ENCODE measurements around the gene TSGA10. TPM values are rescaled to one million over a fixed set of nuclear protein-coding genes. Genes with fewer than 3 reads are reported as not detected.
"Not testable (repeated sequence)": the region's sequence is repeated elsewhere in the genome, so short reads cannot be mapped to it uniquely, and the experiment has no call there.

Gene TSGA10, protein sequence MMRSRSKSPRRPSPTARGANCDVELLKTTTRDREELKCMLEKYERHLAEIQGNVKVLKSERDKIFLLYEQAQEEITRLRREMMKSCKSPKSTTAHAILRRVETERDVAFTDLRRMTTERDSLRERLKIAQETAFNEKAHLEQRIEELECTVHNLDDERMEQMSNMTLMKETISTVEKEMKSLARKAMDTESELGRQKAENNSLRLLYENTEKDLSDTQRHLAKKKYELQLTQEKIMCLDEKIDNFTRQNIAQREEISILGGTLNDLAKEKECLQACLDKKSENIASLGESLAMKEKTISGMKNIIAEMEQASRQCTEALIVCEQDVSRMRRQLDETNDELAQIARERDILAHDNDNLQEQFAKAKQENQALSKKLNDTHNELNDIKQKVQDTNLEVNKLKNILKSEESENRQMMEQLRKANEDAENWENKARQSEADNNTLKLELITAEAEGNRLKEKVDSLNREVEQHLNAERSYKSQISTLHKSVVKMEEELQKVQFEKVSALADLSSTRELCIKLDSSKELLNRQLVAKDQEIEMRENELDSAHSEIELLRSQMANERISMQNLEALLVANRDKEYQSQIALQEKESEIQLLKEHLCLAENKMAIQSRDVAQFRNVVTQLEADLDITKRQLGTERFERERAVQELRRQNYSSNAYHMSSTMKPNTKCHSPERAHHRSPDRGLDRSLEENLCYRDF
- polyA plus RNA-seq (2013, experiment 1 of 2; ENCODE audit: insufficient read length): 1.2 TPM
- polyA plus RNA-seq (2013, experiment 2 of 2; ENCODE audit: insufficient read length): 0.75 TPM

DNA sequence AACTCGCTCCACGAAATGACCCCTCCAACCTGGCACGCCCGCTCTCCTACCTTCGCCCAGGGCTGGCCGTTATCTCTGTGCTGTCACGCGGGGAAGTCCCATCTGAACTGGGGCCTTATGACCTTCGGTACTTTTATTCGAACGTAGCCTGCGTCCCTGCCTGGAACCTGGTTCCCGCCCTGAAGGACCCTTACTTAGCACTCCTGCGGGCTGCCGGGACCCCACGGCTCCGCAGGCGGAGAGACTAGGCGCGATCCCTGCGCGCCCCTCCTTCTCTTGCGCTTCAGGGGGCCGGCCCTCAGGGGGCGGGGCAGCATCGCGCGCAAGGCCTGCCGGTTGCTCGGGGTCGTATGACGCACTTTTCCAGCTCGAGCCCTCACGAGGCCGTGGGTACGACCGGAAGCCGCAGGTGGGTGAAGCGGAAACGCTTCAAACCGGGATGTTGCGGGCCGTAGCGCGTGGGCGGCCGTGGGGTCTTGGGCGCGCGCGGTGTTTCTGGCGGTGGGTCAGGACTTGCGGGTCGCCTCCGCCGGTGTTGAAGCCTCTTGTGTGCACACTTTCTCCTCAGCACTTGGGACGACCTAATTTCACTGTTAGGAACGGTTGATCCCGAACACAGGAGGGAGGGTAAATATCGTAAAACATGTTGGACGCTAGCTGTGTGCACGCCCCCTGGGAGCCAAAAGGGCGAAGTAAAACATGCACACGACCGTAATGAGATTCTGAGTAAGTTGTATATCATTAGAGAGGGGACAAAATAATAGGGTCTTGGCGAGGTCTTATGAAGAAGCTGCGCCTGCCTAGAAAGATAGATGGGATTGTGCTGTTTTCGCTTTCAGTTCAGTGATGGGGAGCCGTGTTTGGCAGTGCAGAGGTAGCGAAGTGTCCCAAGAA, at the start of gene TSGA10, which contains the start of gene LIPT1:
Gene TSGA10, minus strand, starts transcription at position 300 of the 894 bp plus-strand sequence. CDS start 45,503 bp downstream, outside the sequence.
Gene LIPT1, plus strand, starts transcription at position 325 of the 894 bp plus-strand sequence. CDS start 6,991 bp downstream, outside the sequence.
- peak; percentile 85 for DNase-seq

DNA sequence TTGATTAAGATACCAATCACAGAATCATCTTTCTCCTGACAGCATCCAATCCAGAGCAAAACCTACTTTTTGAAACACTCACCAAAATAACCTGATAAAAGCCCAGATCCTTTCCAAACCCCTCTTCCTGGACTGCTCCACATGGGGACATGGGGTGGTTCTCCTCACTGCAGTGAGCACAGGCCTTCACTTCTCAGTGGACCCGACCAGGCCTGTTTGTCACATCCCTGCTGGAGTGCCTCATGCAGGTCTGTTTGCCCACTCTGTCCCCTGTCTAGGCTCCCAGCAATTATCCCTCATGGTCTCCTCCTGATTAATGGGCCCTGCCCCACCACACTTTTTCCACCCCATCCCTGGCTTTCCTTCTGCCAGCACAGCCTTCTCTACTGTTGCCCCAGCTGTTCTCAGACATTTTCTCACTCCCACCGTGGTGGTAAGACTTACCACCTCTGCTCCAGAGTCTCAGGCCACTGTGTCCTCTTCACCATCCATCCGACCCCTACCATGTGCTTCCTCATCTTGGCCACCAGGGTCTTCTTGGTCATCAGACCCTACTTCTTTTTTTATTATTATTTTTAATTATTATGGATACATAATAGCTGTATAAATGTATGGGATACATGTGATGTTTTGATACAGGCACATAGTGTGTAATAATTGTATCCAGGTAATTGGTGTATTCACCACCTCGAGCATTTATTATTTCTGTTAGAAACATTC, 47.4 kb upstream of the TSGA10 start:
- DNase-seq: no peak

DNA sequence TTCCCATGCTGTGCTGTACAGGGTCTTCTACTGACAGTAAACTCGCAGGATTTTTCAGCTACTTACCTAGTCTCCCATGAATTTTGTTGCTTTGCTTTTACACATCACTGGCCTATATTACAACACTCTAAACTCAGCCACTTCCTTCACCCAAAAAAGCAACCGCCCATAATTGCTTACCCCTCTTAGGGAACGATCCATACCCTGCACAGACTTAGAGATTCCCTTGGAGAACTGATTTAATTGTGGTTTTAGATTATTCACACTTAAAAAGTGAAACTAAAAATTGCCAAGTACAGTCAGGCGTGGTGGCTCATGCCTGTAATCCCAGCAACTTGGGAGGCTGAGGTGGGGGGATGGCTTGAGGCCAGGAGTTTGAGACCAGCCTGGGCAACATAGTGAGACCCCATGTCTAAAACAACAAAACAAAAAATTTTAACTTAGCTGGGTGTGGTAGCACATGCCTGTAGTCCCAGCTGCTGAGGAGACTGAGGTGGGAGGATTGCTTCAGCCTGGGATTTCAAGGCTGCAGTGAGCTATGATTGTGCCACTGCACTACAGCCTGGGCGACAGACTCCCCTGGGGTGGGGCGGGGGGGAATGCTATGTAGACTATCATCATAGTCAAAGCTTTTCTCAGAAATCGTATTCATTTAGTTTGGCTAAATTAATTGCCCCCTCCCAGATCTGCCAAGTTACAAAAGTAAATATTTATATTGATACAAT, 45.5 kb upstream of the TSGA10 start:
- DNase-seq: no peak

- DNase-seq: no peak
Observed at GRCh38 chr2:99198103-99198841, 43.5 kb upstream of the TSGA10 start.

GRCh38 chr2:99192364-99192763, 37.6 kb upstream of the TSGA10 start:
- not testable (repeated sequence) for DNase-seq

GRCh38 chr2:99190548-99190947, 35.8 kb upstream of the TSGA10 start:
- DNase-seq: no peak

GRCh38 chr2:99188357-99188756, 33.6 kb upstream of the TSGA10 start:
- no peak for DNase-seq

- DNase-seq: no peak
Observed at GRCh38 chr2:99187011-99187410, 32.3 kb upstream of the TSGA10 start.

GRCh38 chr2:99184811-99185210, 30.1 kb upstream of the TSGA10 start:
- no peak for DNase-seq

- no peak for DNase-seq
Observed at GRCh38 chr2:99183025-99183424, 28.3 kb upstream of the TSGA10 start.

DNA sequence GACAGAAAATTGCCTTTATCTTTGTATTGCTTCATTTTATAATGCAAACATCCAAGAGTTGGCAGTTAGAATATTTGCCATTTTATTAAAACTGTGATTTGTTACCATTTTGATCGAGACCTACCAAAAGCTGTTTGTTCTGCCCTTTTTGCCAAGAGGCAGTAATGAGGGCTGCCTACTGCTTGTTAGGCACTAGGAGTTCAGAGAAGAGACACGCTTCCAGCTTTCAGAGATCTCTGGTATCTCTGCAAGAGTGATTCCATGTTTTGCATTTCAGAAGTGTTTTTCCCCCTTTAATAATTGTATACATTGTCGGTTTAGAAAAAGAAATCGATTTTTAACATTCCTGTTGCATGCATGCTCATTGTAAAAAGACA, 26.9 kb upstream of the TSGA10 start:
- no peak for DNase-seq

- DNase-seq: peak; percentile 95
Observed at GRCh38 chr2:99180755-99181623, 26.2 kb upstream of the TSGA10 start, which contains the start of the genes MITD1 and MRPL30. Gene MITD1, minus strand, starts transcription at chr2:99181058. Its CDS starts 77 bp downstream, at chr2:99180981. Gene MRPL30, plus strand, starts transcription at chr2:99181184. Its CDS starts 5,020 bp downstream, at chr2:99186204.

- no peak for DNase-seq
Observed at GRCh38 chr2:99171377-99172140, 16.8 kb upstream of the TSGA10 start.

DNA sequence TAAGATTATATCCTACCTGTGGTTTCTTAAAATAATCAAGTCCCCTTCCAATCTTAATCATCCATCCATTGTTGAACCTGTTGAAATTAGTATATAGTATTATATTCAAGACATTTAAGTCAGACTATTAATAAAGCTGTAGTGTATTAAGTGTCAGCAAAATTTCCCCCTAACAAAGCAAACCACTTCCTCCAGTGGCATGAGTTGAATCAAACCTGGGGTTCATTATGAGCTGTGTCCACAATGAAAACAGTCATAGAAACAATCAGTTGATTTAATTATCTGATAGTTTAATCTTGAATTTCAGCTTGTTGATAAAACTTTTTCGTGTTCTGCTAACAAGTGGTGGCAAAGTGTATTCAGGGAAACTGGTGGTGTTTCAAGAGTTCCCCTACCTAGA, 14.8 kb upstream of the TSGA10 start:
- no peak for DNase-seq

DNA sequence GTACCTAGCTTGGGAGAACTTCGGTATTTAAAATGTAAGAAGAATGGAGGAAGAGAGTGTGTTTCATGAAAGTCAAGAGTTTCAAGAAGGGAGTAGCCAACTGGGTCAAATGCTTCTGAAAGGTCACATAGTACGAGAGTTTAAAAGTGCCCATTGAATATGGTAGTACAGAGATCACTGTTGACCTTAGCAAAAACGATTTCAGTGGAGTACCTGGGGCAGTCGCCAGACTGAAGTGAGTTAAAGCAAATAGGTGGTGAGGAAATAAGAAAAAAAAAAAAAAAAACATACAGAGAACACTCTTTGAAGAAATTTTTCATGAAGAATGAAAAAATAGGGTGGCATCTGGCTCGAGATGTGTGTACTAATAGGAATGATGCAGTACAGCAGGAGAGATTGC, 11.5 kb upstream of the TSGA10 start:
- DNase-seq: no peak

DNA sequence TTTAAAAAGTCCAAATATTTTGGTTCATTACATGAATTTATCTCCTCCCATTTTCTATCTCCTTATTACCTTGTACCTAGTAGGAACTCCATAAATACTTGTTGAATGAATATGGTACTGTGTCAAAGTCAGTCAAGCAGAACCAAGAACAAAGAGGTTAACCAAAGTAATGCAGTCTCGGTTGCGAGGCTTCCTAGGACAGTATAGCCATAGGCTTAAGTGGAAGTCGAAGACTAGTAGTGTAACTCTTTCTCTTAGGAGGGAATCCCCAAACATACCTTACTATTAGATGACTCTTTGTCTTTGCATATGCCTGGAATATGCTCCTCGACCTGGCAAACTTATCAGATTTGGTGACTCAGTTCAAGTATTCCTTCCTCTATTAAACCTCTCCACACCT, 4.9 kb upstream of the TSGA10 start:
- DNase-seq: no peak

DNA sequence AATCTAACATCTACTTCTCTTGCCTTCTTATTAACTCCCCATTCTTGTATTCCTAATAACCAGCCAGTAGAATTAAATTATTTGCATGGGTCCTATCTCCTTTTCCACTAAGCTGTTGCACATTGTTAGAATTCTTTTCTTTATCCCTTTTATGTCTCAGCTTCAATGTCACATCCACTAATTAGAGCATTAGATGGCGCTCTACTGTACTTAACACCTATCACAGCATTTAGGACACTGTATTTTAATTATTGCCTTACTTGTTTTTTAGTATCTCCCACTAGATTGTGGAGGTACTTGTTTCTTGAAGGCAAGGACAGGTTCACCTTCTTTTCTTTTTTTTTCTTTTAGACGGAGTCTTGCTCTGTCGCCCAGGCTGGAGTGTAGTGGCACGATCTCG, 3.9 kb upstream of the TSGA10 start:
- no peak for DNase-seq

DNA sequence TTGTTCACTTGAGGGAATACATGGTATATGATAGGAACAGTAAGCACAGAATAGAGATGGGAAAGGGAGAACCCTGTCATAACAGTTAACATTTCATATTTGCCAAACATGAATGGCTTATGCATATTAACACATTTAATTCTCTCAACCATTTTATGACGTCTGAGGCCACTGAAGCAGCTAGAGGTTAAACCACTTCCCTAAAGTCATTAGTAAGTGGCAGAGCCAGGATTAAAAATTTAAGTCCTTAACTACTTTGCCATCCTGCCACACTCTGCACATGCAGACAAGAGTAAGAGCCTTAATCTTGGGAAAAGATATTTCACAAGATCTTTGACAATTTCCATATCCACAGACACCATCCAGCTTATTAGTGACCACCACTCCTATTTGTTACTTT, 2.1 kb upstream of the TSGA10 start:
- DNase-seq: no peak

Data from fibroblast of skin of scalp (primary cell).